B cell (primary cell): ENCODE measurements around the gene ATG2A.

ENCODE experiments used
- CTCF ChIP-seq: fragments of 200-600 bp; IDR thresholded peaks from one replicate; pipeline ENCODE4 v1.8.0; 2022; ENCODE audit warnings: antibody characterized with exemption, mild to moderate bottlenecking
- EZH2 ChIP-seq: IDR thresholded peaks from 2 replicates; pipeline ENCODE4 v1.6.1; 2012; ENCODE audit warnings: borderline replicate concordance, low read depth, mild to moderate bottlenecking, moderate library complexity, low read length; ENCODE audit not compliant: insufficient read depth, poor library complexity, severe bottlenecking

- TF ChIP-seq CTCF (no peak), EZH2 (no peak)
Measured at GRCh38 chr11:64881476-64881875, 35.5 kb downstream of the ATG2A start.
